ENCODE data around the gene PTPN9.
"Not testable (repeated sequence)": the region's sequence is repeated elsewhere in the genome, so short reads cannot be mapped to it uniquely, and the experiment has no call there.

PTPN9 gene

DNA sequence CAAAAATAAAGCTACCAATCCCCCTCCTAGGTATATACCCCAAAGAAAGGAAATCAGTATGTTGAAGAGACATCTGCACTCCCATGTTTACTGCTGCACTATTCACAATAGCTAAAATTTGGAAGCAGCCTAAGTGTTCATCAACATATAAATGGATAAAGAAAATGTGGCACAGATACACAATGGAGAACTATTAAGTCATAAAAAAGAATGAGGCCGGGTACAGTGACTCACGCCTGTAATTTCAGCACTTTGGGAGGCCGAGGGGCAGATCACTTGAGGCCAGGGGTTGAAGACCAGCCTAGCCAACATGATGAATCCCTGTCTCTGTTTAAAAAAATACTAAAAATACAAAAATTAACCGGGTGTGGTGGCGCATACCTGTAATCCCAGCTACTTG is 10.0 kb upstream of the PTPN9 start:
- TF ChIP-seq, protein P1, sequence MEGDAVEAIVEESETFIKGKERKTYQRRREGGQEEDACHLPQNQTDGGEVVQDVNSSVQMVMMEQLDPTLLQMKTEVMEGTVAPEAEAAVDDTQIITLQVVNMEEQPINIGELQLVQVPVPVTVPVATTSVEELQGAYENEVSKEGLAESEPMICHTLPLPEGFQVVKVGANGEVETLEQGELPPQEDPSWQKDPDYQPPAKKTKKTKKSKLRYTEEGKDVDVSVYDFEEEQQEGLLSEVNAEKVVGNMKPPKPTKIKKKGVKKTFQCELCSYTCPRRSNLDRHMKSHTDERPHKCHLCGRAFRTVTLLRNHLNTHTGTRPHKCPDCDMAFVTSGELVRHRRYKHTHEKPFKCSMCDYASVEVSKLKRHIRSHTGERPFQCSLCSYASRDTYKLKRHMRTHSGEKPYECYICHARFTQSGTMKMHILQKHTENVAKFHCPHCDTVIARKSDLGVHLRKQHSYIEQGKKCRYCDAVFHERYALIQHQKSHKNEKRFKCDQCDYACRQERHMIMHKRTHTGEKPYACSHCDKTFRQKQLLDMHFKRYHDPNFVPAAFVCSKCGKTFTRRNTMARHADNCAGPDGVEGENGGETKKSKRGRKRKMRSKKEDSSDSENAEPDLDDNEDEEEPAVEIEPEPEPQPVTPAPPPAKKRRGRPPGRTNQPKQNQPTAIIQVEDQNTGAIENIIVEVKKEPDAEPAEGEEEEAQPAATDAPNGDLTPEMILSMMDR (IDR thresholded peaks at IDR 0.05; ENCODE audit: unreplicated experiment in 3 of 3): no peak
- no peak overlapping the region for H3K4me3 Mint-ChIP-seq
- no peak overlapping the region for H3K27ac Mint-ChIP-seq
- H3K9me3 Mint-ChIP-seq: no peaks in the 10 kb centered on the region
- H3K36me3 Mint-ChIP-seq (ENCODE audit: low read depth): peaks cover 26% of the 10 kb centered on the region
- peaks cover 2% of the 10 kb centered on the region for H3K4me1 Mint-ChIP-seq
- H3K27me3 Mint-ChIP-seq (ENCODE audit: low read depth): no peaks in the 10 kb centered on the region

DNA sequence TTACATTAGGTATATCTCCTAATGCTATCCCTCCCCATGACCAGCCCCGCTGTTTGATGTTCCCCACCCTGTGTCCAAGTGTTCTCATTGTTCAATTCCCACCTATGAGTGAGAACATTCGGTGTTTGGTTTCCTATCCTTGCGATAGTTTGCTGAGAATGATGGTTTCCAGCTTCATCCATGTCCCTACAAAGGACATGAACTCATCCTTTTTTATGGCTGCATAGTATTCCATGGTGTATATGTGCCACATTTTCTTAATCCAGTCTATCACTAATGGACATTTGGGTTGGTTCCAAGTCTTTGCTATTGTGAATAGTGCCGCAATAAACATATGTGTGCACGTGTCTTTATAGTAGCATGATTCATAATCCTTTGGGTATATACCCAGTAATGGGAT is 7.3 kb upstream of the PTPN9 start:
- peaks cover 19% of the 10 kb centered on the region for H3K36me3 Mint-ChIP-seq (ENCODE audit: low read depth)
- not testable (repeated sequence) for H3K9me3 Mint-ChIP-seq; H3K27ac Mint-ChIP-seq; H3K27me3 Mint-ChIP-seq (ENCODE audit: low read depth); H3K4me1 Mint-ChIP-seq; H3K4me3 Mint-ChIP-seq

DNA sequence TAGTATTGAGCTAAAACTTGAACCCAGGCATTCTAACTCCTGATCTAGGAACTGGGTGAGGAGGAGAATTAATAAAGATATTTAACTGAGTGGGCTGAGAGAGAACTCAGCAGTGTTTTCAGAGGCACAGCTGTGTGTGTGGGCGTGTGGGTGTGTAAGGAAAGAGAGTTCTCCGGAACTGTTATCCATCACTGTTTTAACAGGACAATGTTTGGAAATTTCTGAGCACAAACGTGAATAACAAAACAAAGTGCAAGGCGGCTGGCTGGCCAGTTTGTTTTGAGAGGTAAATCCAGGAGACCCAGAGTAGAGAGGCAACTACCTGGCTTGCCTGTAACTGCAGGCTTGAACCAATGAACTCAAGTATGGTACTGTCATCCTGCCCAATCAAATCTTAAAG is 5.0 kb upstream of the PTPN9 start:
- Mint-ChIP-seq H3K4me3 (peak overlapping the region in 1 of 3 experiments; percentile 43), H3K9me3 (no peaks in the 10 kb centered on the region), H3K4me1 (peaks cover 8% of the 10 kb centered on the region), H3K27ac (peak overlapping the region; percentile 63 to 76 (median 74)), H3K27me3 (ENCODE audit: low read depth) (no peaks in the 10 kb centered on the region), H3K36me3 (ENCODE audit: low read depth) (peaks cover 13% of the 10 kb centered on the region)
- TF ChIP-seq, protein P1 (IDR thresholded peaks at IDR 0.05; ENCODE audit: unreplicated experiment in 3 of 3): no peak

DNA sequence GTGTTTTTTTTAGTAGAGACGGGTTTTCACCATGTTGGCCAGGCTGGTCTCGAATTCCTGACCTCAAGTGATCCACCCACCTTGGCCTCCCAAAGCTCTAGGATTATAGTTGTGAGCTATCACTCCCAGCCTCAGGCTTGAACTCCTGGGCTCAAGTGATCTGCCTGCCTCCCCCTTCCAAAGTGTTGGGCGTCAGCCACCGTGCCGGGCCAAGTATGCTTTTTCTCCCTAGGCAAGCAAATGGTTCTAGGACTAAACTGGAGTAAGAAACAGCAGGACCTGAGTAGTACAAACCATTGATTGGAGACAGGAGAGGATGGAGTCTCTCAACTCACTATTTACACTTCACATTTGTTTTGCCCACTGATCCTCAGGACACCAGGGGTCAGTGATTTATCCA is 4.6 kb upstream of the PTPN9 start:
- TF ChIP-seq, protein P1 (IDR thresholded peaks at IDR 0.05; ENCODE audit: unreplicated experiment in 3 of 3): no peak
- peak overlapping the region in 2 of 3 experiments; percentile 21 to 43 for H3K4me3 Mint-ChIP-seq
- H3K4me1 Mint-ChIP-seq: peaks cover 8% of the 10 kb centered on the region
- H3K9me3 Mint-ChIP-seq: no peaks in the 10 kb centered on the region
- H3K36me3 Mint-ChIP-seq (ENCODE audit: low read depth): peaks cover 11% of the 10 kb centered on the region
- H3K27me3 Mint-ChIP-seq (ENCODE audit: low read depth): no peaks in the 10 kb centered on the region
- H3K27ac Mint-ChIP-seq: peak overlapping the region; percentile 63 to 76 (median 74)

DNA sequence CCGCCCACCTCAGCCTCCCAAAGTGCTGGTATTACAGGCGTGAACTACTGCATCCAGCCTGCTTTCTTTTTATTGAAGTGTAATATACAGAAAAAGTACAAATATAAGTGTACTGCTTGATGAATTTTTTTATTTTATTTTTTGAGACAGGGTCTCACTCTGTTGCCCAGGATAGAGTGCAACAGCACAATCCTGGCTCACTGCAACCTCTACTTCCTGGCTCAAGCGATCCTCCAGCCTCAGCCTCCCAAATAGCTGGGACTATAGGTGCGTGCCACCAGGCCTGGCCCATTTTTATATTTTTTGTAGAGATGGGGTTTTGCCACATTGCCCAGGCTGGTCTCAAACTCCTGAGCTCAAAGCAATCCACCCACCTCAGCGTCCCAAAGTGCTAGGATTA is 3.8 kb upstream of the PTPN9 start:
- peaks cover 11% of the 10 kb centered on the region for H3K36me3 Mint-ChIP-seq (ENCODE audit: low read depth)
- not testable (repeated sequence) for H3K4me3 Mint-ChIP-seq; H3K27me3 Mint-ChIP-seq (ENCODE audit: low read depth); H3K4me1 Mint-ChIP-seq; H3K27ac Mint-ChIP-seq; H3K9me3 Mint-ChIP-seq

DNA sequence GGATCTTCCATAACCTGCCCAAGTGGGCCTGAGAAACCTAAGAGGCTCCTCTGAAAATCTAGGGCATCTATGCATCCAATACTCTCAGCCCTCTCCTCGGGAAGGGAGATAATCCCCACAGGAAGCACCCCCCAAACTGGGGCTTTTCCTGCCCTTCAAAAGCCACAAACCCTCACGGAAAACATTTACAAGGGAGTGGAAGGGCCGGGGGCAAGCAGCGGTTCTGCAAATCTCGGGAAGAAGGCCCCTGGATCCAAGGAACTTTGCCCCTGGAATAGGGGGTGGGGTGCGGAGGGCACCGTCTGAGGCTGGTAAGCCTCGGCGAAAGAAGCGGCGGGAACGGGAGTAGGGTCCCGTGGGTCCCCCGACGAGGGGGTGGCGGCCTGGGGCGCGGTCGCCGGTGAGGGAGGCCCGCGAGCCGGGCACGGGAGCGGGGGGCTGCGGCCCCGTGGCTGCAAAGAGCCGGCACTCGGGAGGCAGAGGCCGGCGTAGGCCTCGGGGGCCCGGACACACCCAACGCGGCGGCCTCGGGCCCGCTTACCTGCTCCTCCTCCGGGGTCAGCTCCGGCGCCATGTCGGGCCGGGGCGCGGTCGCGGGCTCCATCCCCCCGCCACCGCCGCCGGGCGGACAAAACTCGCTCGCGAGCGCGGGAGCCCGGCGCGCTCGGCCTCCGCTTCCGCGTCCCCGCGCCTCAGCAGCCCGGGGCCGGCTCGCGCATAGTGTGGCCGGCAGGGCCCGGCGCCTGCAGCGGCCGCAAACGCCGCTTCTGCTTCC is 755 bp downstream of the PTPN9 start:
- TF ChIP-seq, protein P1 (IDR thresholded peaks at IDR 0.05; ENCODE audit: unreplicated experiment in 3 of 3): no peak
- peak overlapping the region; percentile 93 to 97 (median 96) for H3K4me3 Mint-ChIP-seq
- H3K27me3 Mint-ChIP-seq (ENCODE audit: low read depth): no peaks in the 10 kb centered on the region
- H3K36me3 Mint-ChIP-seq (ENCODE audit: low read depth): peaks cover 8% of the 10 kb centered on the region
- peak overlapping the region; percentile 85 to 97 (median 94) for H3K27ac Mint-ChIP-seq
- no peaks in the 10 kb centered on the region for H3K9me3 Mint-ChIP-seq
- H3K4me1 Mint-ChIP-seq: peaks cover 11% of the 10 kb centered on the region
